GM10248 (cell line): ENCODE measurements around the gene MUSK.

ENCODE experiments used
- CTCF ChIA-PET: fragments of 300-600 bp; sonication (Branson Sonifier 250); formaldehyde crosslinking; extraction: SDS; loops from one replicate; lab custom pipeline; 2021; ENCODE audit warnings: antibody characterized with exemption; lab: Yijun Ruan, JAX
- POLR2A ChIA-PET: fragments of 350-650 bp; sonication (Branson Sonifier 250); formaldehyde crosslinking; extraction: SDS; loops from one replicate; lab custom pipeline; 2020; ENCODE audit warnings: antibody characterized with exemption; lab: Yijun Ruan, JAX
- DNase-seq: peaks from one replicate; pipeline ENCODE4 v3.0.0; 2012; ENCODE audit errors: extremely low spot score
- CTCF ChIP-seq: IDR thresholded peaks from 2 replicates; pipeline ENCODE4 v1.5.1; 2012; ENCODE audit warnings: mild to moderate bottlenecking, low read depth; ENCODE audit errors: extremely low read depth, missing control alignments, control extremely low read depth

MUSK gene

GRCh38 chr9:110832926-110833325 is 164.3 kb downstream of the MUSK start:
- POLR2A ChIA-PET = no interaction called here

DNA sequence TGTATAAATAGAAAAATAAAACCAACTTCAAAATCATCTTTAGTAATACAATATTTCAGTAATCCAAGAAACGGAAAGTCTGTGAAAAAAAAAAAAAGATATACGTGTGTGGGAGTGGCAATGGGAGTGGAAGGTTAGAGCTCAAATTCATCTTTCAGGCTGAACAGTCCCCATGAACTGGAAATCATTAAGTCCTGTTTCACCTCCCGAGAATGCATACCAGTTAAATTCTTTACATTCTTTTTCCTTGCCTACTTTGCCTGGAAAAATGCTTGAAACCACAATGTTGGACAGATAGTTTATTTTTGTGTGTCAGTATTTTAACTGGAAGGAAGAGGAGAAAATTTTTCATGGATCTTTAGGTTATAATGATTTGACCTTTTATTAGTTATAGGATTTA is 166.8 kb downstream of the MUSK start:
- POLR2A ChIA-PET = no interaction called here
- no peak for TF ChIP-seq CTCF
- no peak for DNase-seq
- CTCF ChIA-PET = no interaction called here

More at GRCh38 chr9:110832926-110833325, 164.3 kb downstream of the MUSK start:
- CTCF ChIA-PET = no interaction called here
- DNase-seq = no peak
- no peak for TF ChIP-seq CTCF

DNA sequence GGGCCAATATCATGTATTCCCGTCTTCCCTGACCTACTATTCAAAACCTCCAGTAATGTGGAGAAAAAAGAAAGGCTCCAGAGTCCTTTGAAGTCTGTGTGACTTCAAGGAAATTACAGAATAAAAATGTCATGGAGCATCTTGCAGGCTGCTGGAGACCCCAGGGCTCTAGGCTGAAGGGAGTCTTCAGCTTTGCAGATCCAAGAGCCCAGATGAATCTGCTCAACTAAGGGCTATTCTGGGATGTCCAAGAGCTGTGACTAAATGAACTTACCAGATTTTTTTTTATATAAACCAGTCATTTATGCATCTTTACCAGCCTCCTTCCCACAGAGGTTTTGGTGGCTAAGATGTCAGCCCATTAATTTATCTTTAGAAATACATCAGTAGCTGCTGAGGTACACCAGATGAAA is 167.3 kb downstream of the MUSK start:
- POLR2A ChIA-PET = no interaction called here
- DNase-seq = no peak
- no peak for TF ChIP-seq CTCF
- CTCF ChIA-PET = no interaction called here

DNA sequence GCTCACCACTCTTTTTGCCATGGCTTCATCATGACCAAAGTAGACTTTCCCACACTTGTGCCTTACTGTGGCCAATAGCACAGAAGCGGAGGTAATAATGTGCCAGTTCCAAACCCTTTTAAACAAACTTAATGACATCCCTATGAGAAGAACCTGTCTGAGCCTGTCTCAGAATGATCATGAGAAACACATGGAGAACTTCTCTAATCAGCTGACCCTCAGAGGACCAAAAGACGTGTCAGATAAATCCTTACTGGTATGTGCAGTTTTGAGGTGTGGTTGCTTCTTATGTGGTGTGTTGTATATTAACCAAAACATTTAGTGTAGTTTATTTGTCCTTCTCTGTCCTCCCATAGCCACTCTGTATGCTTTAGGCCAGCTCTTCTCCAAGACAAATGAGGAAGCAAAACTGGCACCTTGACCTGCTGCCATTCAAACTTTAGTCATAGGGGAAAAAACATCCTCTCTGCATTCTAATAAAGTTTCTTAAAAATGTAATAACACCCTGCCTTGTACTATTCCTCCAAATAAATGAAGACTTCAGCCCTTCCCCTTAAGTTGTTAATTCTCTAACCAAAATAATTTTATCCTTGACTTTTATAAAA is 168.9 kb downstream of the MUSK start:
- ChIA-PET CTCF (interaction anchor here (1.0 to 1.1 kb wide), 2 partner anchors 18 to 25 kb away, joined by 3 read pairs; no protein-coding TSS in a partner anchor), POLR2A (no interaction called here)
- no peak for DNase-seq
- TF ChIP-seq CTCF = no peak

DNA sequence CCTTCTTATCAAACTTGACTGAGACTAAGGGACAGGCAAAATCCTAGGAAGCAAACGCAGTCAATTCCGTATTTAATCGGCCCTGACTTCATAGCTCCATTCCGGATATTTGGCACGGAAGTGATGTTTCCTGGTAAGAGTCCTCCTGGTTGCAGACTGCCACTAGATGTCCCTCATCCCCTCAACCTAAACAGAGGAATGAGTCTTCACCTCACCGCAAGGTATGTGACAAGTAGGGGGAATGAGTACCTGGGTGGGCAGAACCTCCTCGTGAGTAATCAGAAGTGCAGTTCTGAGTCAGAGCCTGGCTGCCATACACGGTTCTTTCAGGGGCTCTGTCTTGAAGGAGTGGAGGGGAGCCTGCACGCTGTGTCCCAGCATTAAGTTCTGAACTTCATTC is 173.6 kb downstream of the MUSK start:
- TF ChIP-seq CTCF = no peak

DNA sequence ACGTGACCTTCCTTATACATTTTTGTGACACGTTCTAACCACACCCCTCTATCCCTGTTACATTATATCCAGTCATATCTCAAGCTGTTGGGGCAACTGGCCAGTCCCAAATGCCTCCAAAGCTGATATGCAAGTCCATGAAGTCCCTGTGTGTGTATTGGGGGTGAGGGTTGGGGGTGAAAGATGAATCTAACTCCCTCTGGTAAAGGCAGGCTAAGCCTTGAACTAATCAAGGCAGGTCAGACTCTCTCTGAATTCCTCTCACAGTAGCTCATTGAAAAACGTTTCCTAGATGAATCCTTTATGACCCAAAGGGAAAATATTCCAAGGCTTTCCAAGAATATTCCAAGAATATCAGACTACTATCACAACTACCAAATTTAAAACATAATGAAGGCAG is 174.4 kb downstream of the MUSK start:
- TF ChIP-seq CTCF = no peak
- ChIA-PET POLR2A (no interaction called here), CTCF (no interaction called here)
- no peak for DNase-seq

More for the DNA sequence above, 173.6 kb downstream of the MUSK start:
- CTCF ChIA-PET = no interaction called here
- DNase-seq = no peak
- POLR2A ChIA-PET = no interaction called here
